NCI-H2029 (cell line): Measurements from ENCODE around the gene EEF1A2.

Experiments
- DNase-seq: peaks from one replicate; lab custom pipeline; 2025; lab: John Stamatoyannopoulos, UW

Gene EEF1A2

GRCh38 chr20:63498960-63499337 lies at the start of gene EEF1A2:
Gene EEF1A2, minus strand, starts transcription at chr20:63499083. Its CDS starts 1,320 bp downstream, at chr20:63497763.
- DNase-seq, result no peak

- DNase-seq, result no peak
Measured at GRCh38 chr20:63548542-63548941, 49.7 kb upstream of the EEF1A2 start.

- no peak for DNase-seq
Measured at GRCh38 chr20:63547725-63548480, 49.0 kb upstream of the EEF1A2 start, which contains the start of gene SRMS. Gene SRMS, minus strand, starts transcription at chr20:63547749. Its CDS starts 286 bp downstream, at chr20:63547463.

- DNase-seq, result no peak
Measured at GRCh38 chr20:63546956-63547724, 48.3 kb upstream of the EEF1A2 start.

GRCh38 chr20:63546256-63546955 lies 47.5 kb upstream of the EEF1A2 start:
- no peak for DNase-seq

- no peak for DNase-seq
Measured at GRCh38 chr20:63545814-63546213, 46.9 kb upstream of the EEF1A2 start.

- DNase-seq, result no peak
Measured at GRCh38 chr20:63544958-63545516, 46.2 kb upstream of the EEF1A2 start.

- no peak for DNase-seq
Measured at GRCh38 chr20:63544241-63544957, 45.5 kb upstream of the EEF1A2 start.

GRCh38 chr20:63543733-63544132 lies 44.9 kb upstream of the EEF1A2 start:
- no peak for DNase-seq

GRCh38 chr20:63543131-63543530 lies 44.2 kb upstream of the EEF1A2 start:
- DNase-seq, result no peak

GRCh38 chr20:63542696-63543095 lies 43.8 kb upstream of the EEF1A2 start:
- no peak for DNase-seq

- DNase-seq, result no peak
Measured at GRCh38 chr20:63542031-63542559, 43.2 kb upstream of the EEF1A2 start.

- no peak for DNase-seq
Measured at GRCh38 chr20:63541371-63541770, 42.5 kb upstream of the EEF1A2 start.

GRCh38 chr20:63540417-63541186 lies 41.7 kb upstream of the EEF1A2 start:
- DNase-seq, result no peak

- DNase-seq, result no peak
Measured at GRCh38 chr20:63539441-63540370, 40.8 kb upstream of the EEF1A2 start.

- DNase-seq, result no peak
Measured at GRCh38 chr20:63539092-63539430, 40.2 kb upstream of the EEF1A2 start.

GRCh38 chr20:63538204-63539091 lies 39.6 kb upstream of the EEF1A2 start:
- peak; percentile 73 for DNase-seq

GRCh38 chr20:63537525-63538203 lies 38.8 kb upstream of the EEF1A2 start:
- peak; percentile 71 for DNase-seq
